ENCODE data around the gene FGR. TPM values are rescaled to one million over a fixed set of nuclear protein-coding genes. Genes with fewer than 3 reads are reported as not detected.
A peak's percentile ranks its signal among the peaks of the same experiment; 100 is the strongest.

Gene FGR
- total and polyA plus RNA-seq, 2 of the 13 experiments (the other 11 are each of a cell fraction or from before 2014, with no cell fraction given) = not detected

- TF ChIP-seq, protein P1, sequence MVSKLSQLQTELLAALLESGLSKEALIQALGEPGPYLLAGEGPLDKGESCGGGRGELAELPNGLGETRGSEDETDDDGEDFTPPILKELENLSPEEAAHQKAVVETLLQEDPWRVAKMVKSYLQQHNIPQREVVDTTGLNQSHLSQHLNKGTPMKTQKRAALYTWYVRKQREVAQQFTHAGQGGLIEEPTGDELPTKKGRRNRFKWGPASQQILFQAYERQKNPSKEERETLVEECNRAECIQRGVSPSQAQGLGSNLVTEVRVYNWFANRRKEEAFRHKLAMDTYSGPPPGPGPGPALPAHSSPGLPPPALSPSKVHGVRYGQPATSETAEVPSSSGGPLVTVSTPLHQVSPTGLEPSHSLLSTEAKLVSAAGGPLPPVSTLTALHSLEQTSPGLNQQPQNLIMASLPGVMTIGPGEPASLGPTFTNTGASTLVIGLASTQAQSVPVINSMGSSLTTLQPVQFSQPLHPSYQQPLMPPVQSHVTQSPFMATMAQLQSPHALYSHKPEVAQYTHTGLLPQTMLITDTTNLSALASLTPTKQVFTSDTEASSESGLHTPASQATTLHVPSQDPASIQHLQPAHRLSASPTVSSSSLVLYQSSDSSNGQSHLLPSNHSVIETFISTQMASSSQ (IDR thresholded peaks at IDR 0.05; ENCODE audit: low read depth) = peak; percentile 74; the same call in 1 of the 2 replicates
- TF ChIP-seq, protein P1 (CRISPR knock-in tag; IDR thresholded peaks at IDR 0.05; ENCODE audit: borderline replicate concordance) = peak; percentile 94
- TF ChIP-seq ZNF614 (CRISPR knock-in tag; IDR thresholded peaks at IDR 0.05; ENCODE audit: borderline replicate concordance) (peak; percentile 65), ZNF317 (CRISPR knock-in tag; IDR thresholded peaks at IDR 0.05) (peak; percentile 56; the same call in 1 of the 2 replicates), YEATS2 (CRISPR knock-in tag; IDR thresholded peaks at IDR 0.05; ENCODE audit: borderline replicate concordance) (peak; percentile 38; the same call in 1 of the 2 replicates), CERS6 (CRISPR knock-in tag; IDR thresholded peaks at IDR 0.05) (no peak), ETV6 (CRISPR knock-in tag; conservative IDR thresholded peaks at IDR 0.05) (0 out of 2 replicates have a peak, but pooled peaks have one; percentile 36), ATF7-NPFF (CRISPR knock-in tag; IDR thresholded peaks at IDR 0.05; ENCODE audit: low read depth) (peak; percentile 57; the same call in 1 of the 2 replicates), ZNF776 (CRISPR knock-in tag; IDR thresholded peaks at IDR 0.05) (peak; percentile 69; the same call in 1 of the 2 replicates), YEATS4 (CRISPR knock-in tag; IDR thresholded peaks at IDR 0.05; ENCODE audit: borderline replicate concordance) (peak; percentile 52; the same call in 1 of the 2 replicates), ZNF761 (CRISPR knock-in tag; conservative IDR thresholded peaks at IDR 0.05) (peak; percentile 72; the same call in 1 of the 2 replicates), TBX3 (IDR thresholded peaks at IDR 0.05; ENCODE audit: borderline replicate concordance) (peak; percentile 91), NR3C1 (CRISPR knock-in tag; IDR thresholded peaks at IDR 0.05) (no peak), ZNF746 (CRISPR knock-in tag; IDR thresholded peaks at IDR 0.05) (peak; percentile 100), SAP130 (CRISPR knock-in tag; IDR thresholded peaks at IDR 0.05; ENCODE audit: low read depth) (peak; percentile 98), TCF7 (IDR thresholded peaks at IDR 0.05; ENCODE audit: low read depth) (peak; percentile 98), XBP1 (CRISPR knock-in tag; IDR thresholded peaks at IDR 0.05) (no peak), PRMT3 (CRISPR knock-in tag; IDR thresholded peaks at IDR 0.05; ENCODE audit: borderline replicate concordance, low read depth) (0 out of 2 replicates have a peak, but pooled peaks have one; percentile 48), PAX8 (CRISPR knock-in tag; IDR thresholded peaks at IDR 0.05; ENCODE audit: borderline replicate concordance) (no peak; the same call in 1 of the 2 replicates), KDM6A (CRISPR knock-in tag; IDR thresholded peaks at IDR 0.05; ENCODE audit: low read depth) (peak; percentile 96), ZNF710 (CRISPR knock-in tag; IDR thresholded peaks at IDR 0.05; ENCODE audit: borderline replicate concordance) (peak; percentile 80; the same call in 1 of the 2 replicates), GABPA (IDR thresholded peaks at IDR 0.05; ENCODE audit: low read depth, low read length) (no peak), GABPA (CRISPR knock-in tag; IDR thresholded peaks at IDR 0.05; ENCODE audit: low read depth) (peak; percentile 77)
Measured at GRCh38 chr1:27607239-27607804, 27.7 kb downstream of the FGR start (continued).
